HepG2 (cell line): ENCODE measurements around the gene TPD52L2. TPM values are rescaled to one million over a fixed set of nuclear protein-coding genes. Genes with fewer than 3 reads are reported as not detected.
A peak's percentile ranks its signal among the peaks of the same experiment; 100 is the strongest.

Experiments used
- AGO1 ChIP-seq: fragments of 200-400 bp; formaldehyde crosslinking; IDR thresholded peaks from 2 replicates; pipeline ENCODE4 v1.6.1; 2017; ENCODE audit warnings: mild to moderate bottlenecking, low read depth, low read length, moderate library complexity; ENCODE audit not compliant: poor library complexity, severe bottlenecking
- KLF6 ChIP-seq: IDR thresholded peaks from 2 replicates; pipeline ENCODE4 v1.8.0; 2016; ENCODE audit warnings: missing biosample characterization, missing genetic modification reagents
- KLF9 ChIP-seq: IDR thresholded peaks from 2 replicates; pipeline ENCODE4 v1.6.1; 2016; ENCODE audit warnings: low read depth
- MAFG ChIP-seq: sonication (generic); formaldehyde crosslinking; IDR thresholded peaks from 2 replicates; pipeline ENCODE4 v1.5.1; 2020; ENCODE audit warnings: mild to moderate bottlenecking, missing genetic modification reagents
- MBNL3 ChIP-seq: fragments of 250-450 bp; sonication (Bioruptor Pico); conservative IDR thresholded peaks from 2 replicates; pipeline ENCODE4 v1.8.0; 2022; ENCODE audit warnings: mild to moderate bottlenecking, inconsistent platforms
- MYC ChIP-seq: sonication (generic); formaldehyde crosslinking; IDR thresholded peaks from 2 replicates; pipeline ENCODE4 v1.9.0; 2021; ENCODE audit warnings: missing genetic modification reagents, borderline replicate concordance
- MZF1 ChIP-seq: sonication (generic); formaldehyde crosslinking; IDR thresholded peaks from 2 replicates; pipeline ENCODE4 v1.8.1; 2023; ENCODE audit warnings: mild to moderate bottlenecking, missing genetic modification reagents, borderline replicate concordance
- NCOA2 ChIP-seq: sonication (generic); formaldehyde crosslinking; IDR thresholded peaks from 2 replicates; pipeline ENCODE4 v1.8.0; 2022; ENCODE audit warnings: inconsistent platforms
- SSRP1 ChIP-seq: IDR thresholded peaks from 2 replicates; pipeline ENCODE4 v1.6.1; 2016; ENCODE audit warnings: control low read depth
- TP53 ChIP-seq: sonication (generic); formaldehyde crosslinking; conservative IDR thresholded peaks from 2 replicates; pipeline ENCODE4 v1.4.0; 2020; ENCODE audit warnings: missing genetic modification reagents
- ZC3H13 ChIP-seq: sonication (generic); formaldehyde crosslinking; IDR thresholded peaks from 2 replicates; pipeline ENCODE4 v1.8.1; 2023; ENCODE audit warnings: mild to moderate bottlenecking, missing genetic modification reagents, moderate library complexity
- ZNF180 ChIP-seq: sonication (generic); formaldehyde crosslinking; IDR thresholded peaks from 2 replicates; pipeline ENCODE4 v1.4.0; 2020; ENCODE audit warnings: low read depth, missing genetic modification reagents, borderline replicate concordance
- ZNF296 ChIP-seq: sonication (generic); formaldehyde crosslinking; conservative IDR thresholded peaks from 2 replicates; pipeline ENCODE4 v1.5.0; 2020; ENCODE audit warnings: mild to moderate bottlenecking, missing genetic modification reagents
- ZNF430 ChIP-seq: sonication (generic); formaldehyde crosslinking; IDR thresholded peaks from 2 replicates; pipeline ENCODE4 v1.9.0; 2021; ENCODE audit warnings: mild to moderate bottlenecking, missing genetic modification reagents
- ZNF768 ChIP-seq: sonication (generic); formaldehyde crosslinking; IDR thresholded peaks from 2 replicates; pipeline ENCODE4 v1.4.0; 2020; ENCODE audit warnings: missing genetic modification reagents
- polyA plus RNA-seq, 8 experiments: library from polyadenylated mRNA; depleted of rRNA in 3 of 8; stranded (reverse) in 7 of 8; unstranded in 1 of 8; fragments of >200 nt; fragmentation: Illumina TruSeq in 4 of 8; extraction: Trizol in 4 of 8; gene quantifications; 2 replicates each; pipeline versions ENCODE4 v1.2.1 to v1.2.3, GENCODE V29; 2011 to 2016; ENCODE audit warnings: low read depth in 4 of 8, missing spikeins in 1 of 8, mixed read lengths in 1 of 8; ENCODE audit not compliant: insufficient read depth in 1 of 8
- total RNA-seq, 5 experiments: library from RNA; depleted of rRNA; stranded (reverse); fragments of >200 nt; fragmentation: Illumina TruSeq; extraction: Trizol; gene quantifications; 2 replicates each; pipeline ENCODE4 v1.2.3, GENCODE V29; 2016; ENCODE audit warnings: low read depth in 1 of 5
- TF ChIP-seq, protein P1 (sequence below): sonication (generic); formaldehyde crosslinking; IDR thresholded peaks from 2 replicates; pipeline ENCODE4 v1.4.0; 2020; ENCODE audit warnings: missing genetic modification reagents
- TF ChIP-seq, protein P2 (sequence below): sonication (generic); formaldehyde crosslinking; IDR thresholded peaks from 2 replicates; pipeline ENCODE4 v1.9.0; 2021; ENCODE audit warnings: missing genetic modification reagents, mild to moderate bottlenecking, borderline replicate concordance
- TF ChIP-seq, protein P3 (sequence below): IDR thresholded peaks from 2 replicates; pipeline ENCODE4 v1.4.0; 2020; ENCODE audit warnings: mild to moderate bottlenecking, missing genetic modification reagents
- TF ChIP-seq, protein P4 (sequence below): sonication (generic); formaldehyde crosslinking; IDR thresholded peaks from 2 replicates; pipeline ENCODE4 v1.8.0; 2022; ENCODE audit warnings: missing genetic modification reagents, mild to moderate bottlenecking, borderline replicate concordance
- TF ChIP-seq, protein P5 (sequence below): sonication (generic); formaldehyde crosslinking; IDR thresholded peaks from 2 replicates; pipeline ENCODE4 v1.5.0; 2020; ENCODE audit warnings: missing genetic modification reagents

The TPD52L2 gene
- total and polyA plus RNA-seq, 2 of the 13 experiments (the other 11 are each of a cell fraction or from before 2014, with no cell fraction given), result 156 to 184 TPM

DNA sequence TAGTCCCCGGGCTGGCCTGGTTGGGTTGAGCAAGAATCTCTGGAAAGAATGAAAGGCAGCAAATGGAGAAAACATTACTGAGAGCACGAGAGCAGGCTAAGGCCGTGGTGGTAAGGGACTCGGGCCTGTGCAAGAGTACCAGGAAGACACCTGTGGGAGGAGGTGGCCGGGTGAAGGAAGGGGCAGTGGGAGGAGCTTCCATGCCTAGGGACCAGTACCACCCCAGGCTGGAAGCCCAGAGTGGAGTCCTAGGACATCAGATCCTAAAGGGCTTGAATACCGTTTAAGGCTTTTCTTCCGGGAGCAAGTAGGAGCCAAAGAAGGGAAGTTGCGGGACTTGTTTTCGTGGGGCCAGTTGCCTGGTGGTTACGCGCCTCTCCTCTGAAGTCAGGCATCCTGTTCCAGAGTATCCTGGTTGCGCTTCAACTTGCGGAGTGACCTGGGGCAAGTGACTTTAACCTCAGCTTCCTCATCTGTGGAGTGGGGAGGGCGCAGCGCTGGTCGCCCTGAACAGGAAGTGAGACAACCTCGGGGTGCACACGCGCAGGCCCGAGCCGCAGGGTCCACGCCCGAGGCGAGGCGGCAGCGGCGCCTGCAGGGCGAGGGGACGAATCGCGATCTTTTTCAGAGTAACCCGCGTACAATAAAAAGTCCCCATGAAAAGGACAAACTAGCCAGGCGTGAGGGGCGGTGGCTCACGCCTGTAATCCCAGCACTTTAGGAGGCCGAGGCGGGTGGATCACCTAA is 1.1 kb upstream of the TPD52L2 start (continued):
- peak; percentile 91 for TF ChIP-seq KLF6 (CRISPR knock-in tag)
- TF ChIP-seq, protein P1, sequence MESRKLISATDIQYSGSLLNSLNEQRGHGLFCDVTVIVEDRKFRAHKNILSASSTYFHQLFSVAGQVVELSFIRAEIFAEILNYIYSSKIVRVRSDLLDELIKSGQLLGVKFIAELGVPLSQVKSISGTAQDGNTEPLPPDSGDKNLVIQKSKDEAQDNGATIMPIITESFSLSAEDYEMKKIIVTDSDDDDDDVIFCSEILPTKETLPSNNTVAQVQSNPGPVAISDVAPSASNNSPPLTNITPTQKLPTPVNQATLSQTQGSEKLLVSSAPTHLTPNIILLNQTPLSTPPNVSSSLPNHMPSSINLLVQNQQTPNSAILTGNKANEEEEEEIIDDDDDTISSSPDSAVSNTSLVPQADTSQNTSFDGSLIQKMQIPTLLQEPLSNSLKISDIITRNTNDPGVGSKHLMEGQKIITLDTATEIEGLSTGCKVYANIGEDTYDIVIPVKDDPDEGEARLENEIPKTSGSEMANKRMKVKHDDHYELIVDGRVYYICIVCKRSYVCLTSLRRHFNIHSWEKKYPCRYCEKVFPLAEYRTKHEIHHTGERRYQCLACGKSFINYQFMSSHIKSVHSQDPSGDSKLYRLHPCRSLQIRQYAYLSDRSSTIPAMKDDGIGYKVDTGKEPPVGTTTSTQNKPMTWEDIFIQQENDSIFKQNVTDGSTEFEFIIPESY (CRISPR knock-in tag), result no peak; the same call in none of the 2 replicates
- TF ChIP-seq ZNF768 (CRISPR knock-in tag), result peak; percentile 93
- TF ChIP-seq AGO1, result no peak
- TF ChIP-seq MZF1 (CRISPR knock-in tag), result no peak
- TF ChIP-seq, protein P2, sequence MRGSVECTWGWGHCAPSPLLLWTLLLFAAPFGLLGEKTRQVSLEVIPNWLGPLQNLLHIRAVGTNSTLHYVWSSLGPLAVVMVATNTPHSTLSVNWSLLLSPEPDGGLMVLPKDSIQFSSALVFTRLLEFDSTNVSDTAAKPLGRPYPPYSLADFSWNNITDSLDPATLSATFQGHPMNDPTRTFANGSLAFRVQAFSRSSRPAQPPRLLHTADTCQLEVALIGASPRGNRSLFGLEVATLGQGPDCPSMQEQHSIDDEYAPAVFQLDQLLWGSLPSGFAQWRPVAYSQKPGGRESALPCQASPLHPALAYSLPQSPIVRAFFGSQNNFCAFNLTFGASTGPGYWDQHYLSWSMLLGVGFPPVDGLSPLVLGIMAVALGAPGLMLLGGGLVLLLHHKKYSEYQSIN (CRISPR knock-in tag), result no peak
- TF ChIP-seq NCOA2 (CRISPR knock-in tag), result peak; percentile 51; the same call in 1 of the 2 replicates
- peak; percentile 54 for TF ChIP-seq ZC3H13 (CRISPR knock-in tag)
- TF ChIP-seq MAFG (CRISPR knock-in tag), result no peak
- TF ChIP-seq, protein P3, sequence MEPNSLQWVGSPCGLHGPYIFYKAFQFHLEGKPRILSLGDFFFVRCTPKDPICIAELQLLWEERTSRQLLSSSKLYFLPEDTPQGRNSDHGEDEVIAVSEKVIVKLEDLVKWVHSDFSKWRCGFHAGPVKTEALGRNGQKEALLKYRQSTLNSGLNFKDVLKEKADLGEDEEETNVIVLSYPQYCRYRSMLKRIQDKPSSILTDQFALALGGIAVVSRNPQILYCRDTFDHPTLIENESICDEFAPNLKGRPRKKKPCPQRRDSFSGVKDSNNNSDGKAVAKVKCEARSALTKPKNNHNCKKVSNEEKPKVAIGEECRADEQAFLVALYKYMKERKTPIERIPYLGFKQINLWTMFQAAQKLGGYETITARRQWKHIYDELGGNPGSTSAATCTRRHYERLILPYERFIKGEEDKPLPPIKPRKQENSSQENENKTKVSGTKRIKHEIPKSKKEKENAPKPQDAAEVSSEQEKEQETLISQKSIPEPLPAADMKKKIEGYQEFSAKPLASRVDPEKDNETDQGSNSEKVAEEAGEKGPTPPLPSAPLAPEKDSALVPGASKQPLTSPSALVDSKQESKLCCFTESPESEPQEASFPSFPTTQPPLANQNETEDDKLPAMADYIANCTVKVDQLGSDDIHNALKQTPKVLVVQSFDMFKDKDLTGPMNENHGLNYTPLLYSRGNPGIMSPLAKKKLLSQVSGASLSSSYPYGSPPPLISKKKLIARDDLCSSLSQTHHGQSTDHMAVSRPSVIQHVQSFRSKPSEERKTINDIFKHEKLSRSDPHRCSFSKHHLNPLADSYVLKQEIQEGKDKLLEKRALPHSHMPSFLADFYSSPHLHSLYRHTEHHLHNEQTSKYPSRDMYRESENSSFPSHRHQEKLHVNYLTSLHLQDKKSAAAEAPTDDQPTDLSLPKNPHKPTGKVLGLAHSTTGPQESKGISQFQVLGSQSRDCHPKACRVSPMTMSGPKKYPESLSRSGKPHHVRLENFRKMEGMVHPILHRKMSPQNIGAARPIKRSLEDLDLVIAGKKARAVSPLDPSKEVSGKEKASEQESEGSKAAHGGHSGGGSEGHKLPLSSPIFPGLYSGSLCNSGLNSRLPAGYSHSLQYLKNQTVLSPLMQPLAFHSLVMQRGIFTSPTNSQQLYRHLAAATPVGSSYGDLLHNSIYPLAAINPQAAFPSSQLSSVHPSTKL (CRISPR knock-in tag), result no peak
- TF ChIP-seq, protein P4, sequence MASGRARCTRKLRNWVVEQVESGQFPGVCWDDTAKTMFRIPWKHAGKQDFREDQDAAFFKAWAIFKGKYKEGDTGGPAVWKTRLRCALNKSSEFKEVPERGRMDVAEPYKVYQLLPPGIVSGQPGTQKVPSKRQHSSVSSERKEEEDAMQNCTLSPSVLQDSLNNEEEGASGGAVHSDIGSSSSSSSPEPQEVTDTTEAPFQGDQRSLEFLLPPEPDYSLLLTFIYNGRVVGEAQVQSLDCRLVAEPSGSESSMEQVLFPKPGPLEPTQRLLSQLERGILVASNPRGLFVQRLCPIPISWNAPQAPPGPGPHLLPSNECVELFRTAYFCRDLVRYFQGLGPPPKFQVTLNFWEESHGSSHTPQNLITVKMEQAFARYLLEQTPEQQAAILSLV (CRISPR knock-in tag), result peak; percentile 93
- peak; percentile 85 for TF ChIP-seq ZNF296 (CRISPR knock-in tag)
- peak; percentile 59; the same call in 1 of the 2 replicates for TF ChIP-seq SSRP1
- TF ChIP-seq KLF9 (CRISPR knock-in tag), result 0 out of 2 replicates have a peak, but pooled peaks have one; percentile 62
- peak; percentile 56; the same call in 1 of the 2 replicates for TF ChIP-seq ZNF430
- peak; percentile 94; the same call in 1 of the 2 replicates for TF ChIP-seq MYC (CRISPR knock-in tag)
- TF ChIP-seq TP53, result no peak
- no peak for TF ChIP-seq MBNL3 (CRISPR knock-in tag)
- no peak for TF ChIP-seq ZNF180
- TF ChIP-seq, protein P5, sequence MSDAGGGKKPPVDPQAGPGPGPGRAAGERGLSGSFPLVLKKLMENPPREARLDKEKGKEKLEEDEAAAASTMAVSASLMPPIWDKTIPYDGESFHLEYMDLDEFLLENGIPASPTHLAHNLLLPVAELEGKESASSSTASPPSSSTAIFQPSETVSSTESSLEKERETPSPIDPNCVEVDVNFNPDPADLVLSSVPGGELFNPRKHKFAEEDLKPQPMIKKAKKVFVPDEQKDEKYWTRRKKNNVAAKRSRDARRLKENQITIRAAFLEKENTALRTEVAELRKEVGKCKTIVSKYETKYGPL (CRISPR knock-in tag), result no peak
